SK-N-MC (cell line): ENCODE data around the gene PDE5A.

ENCODE experiments used
- EZH2 ChIP-seq: fragments of 200-600 bp; sonication (generic); IDR thresholded peaks from one replicate; pipeline ENCODE4 v1.6.1; 2017; ENCODE audit warnings: antibody characterized with exemption
- FOXP2 ChIP-seq: optimal IDR thresholded peaks from 2 replicates; pipeline ENCODE3; 2011; ENCODE audit warnings: mild to moderate bottlenecking, moderate library complexity; ENCODE audit not compliant: insufficient read depth; ENCODE audit errors: extremely low read length, control extremely low read depth
- POLR2AphosphoS5 ChIP-seq: IDR thresholded peaks from 2 replicates; pipeline ENCODE4 v1.6.1; 2012; ENCODE audit warnings: mild to moderate bottlenecking, low read depth, low read length, borderline replicate concordance

DNA sequence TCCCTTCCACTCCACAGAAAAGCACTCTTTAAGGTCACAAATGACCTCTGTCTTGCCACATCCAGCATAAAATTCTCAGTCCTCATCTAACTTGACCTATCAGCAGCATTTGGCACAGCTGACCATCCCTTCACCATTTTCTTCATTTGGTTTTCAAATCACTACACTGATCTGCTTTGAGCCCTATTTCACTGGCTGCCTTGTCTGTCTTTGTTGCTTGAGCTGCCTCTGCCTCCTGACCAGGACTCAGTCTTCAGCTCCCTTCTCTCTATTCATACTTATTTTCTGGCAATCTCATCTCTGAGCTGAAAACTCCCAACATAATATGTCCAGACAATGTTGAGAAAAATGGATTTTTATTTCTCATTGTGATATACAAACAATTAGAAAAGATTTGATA, 27.7 kb upstream of the PDE5A start:
- TF ChIP-seq POLR2AphosphoS5 (no peak), EZH2 (no peak), FOXP2 (no peak)
